HG03064 (cell line): ENCODE results near the gene PDCD1LG2.

Source experiments
- ATAC-seq: cut with Tn5 transposase; IDR thresholded peaks from one replicate; pipeline ENCODE4 v1.9.1; 2021; ENCODE audit warnings: low read depth; ENCODE audit not compliant: unreplicated experiment

The PDCD1LG2 gene

DNA sequence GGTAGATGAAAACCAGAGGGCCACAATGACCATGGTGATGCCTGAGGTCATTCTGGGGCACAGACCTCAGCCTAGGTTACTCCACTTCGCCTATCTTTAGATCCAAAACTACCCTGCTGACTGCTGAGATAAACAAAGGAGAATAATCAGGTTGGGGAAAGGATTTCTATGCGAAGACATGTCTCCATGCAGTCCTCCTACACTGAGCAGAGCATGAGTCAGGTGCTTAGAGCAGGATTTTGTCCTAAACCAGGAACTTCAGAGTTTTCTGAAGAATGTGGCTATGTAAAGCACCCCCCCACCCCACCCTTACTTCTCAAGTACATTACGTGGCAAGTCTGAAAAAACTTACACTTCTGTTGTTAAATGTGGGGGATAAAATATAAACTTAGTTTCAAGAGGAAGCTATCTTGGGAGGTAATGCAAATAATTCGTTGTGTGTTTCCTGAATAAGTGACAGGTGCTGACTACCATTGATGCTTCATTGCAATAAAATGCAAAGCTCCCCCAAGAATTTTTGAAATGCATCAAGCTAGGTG lies 19.4 kb downstream of the PDCD1LG2 start:
- peak; percentile 42 for ATAC-seq

DNA sequence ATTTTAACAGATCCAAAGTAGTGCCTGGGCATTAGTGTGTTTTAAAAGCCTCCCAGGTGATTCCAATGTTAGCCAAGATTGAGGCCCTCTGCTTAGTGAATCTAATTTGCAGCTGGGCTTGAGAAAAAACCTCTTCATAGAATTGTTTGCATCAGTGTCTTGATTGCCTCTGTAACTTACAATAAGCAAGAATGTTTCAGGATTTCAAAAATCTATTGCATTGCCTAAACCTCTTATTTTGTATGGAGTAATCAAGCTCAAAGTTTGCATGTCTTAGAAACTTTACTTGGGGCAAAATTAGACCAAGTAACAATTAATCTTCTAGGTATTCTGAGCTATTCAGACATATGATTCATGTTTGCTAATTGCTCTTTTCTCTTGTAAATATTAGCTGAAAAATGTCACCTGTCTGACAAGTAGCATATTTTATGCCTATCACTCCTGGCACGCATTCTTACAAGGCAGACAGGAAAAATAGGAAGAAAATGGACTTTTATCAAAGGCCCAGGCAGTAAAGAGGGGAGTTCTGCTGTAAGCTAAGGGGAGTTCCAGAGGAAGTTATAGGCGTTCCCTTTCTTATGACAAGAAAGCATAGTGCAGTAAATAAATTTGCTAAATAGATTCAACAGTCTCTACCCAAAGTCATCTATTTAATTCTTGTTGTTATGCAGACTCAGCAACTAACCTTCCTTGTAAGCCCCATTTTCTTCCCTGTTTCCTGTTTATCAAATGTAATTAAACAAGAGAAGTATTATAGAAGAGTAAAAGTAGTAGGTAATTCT lies 21.0 kb downstream of the PDCD1LG2 start:
- ATAC-seq: no peak

DNA sequence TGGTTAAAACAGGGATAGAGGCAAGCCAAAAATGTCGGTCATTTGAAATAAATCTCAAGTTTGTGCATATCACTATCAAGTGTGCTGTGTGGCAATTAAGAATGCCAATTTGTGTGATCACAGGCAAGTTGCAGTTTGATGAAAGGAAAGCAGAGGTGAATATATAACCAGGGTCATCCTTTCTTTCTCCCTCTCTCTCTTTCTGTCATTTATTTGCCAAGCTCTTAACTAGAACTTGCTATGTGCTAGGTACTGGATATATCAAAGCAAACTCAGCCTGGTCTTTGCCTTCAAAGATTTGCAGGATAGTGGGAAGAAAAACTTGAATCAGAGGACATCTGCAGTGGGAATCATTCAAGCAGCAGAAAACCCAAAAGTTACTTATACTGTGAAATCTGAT lies 22.0 kb downstream of the PDCD1LG2 start:
- ATAC-seq: no peak

DNA sequence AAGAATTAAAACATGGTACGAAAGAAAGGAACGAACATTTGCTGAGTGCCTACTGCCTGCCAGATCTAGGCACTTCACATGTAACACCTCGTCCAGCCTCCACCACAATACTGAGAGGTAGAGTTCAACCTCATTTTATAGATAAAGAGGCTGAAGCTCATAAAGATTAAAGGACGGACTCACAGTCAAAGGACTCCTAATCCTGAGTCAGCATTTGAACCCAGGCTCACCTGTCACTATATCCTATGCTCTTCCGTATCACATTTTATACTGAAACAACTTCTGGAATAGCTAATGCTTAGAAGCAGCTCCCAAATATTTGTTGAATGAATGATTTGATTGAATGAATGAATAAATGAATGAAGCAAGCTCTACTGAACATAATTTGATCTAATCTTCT lies 22.5 kb downstream of the PDCD1LG2 start:
- no peak for ATAC-seq

DNA sequence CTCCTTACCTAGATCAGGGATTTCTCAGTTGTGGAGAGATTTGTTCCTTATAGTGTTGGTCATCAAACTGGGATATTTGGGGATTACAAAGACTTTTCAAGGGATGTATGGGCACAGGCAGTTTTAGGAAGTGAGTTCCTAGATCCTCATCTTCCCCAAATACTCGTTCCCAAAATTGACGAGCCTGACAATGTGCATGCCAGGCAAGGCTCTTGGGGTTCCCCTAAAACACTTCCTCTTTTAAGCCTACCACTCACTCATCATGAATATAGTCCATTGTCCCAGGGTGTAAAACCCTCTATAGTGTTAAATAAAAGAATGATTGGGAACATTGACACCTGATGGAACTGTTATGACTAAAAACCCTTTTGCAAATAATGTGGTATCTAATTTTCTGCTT lies 26.4 kb downstream of the PDCD1LG2 start:
- no peak for ATAC-seq

DNA sequence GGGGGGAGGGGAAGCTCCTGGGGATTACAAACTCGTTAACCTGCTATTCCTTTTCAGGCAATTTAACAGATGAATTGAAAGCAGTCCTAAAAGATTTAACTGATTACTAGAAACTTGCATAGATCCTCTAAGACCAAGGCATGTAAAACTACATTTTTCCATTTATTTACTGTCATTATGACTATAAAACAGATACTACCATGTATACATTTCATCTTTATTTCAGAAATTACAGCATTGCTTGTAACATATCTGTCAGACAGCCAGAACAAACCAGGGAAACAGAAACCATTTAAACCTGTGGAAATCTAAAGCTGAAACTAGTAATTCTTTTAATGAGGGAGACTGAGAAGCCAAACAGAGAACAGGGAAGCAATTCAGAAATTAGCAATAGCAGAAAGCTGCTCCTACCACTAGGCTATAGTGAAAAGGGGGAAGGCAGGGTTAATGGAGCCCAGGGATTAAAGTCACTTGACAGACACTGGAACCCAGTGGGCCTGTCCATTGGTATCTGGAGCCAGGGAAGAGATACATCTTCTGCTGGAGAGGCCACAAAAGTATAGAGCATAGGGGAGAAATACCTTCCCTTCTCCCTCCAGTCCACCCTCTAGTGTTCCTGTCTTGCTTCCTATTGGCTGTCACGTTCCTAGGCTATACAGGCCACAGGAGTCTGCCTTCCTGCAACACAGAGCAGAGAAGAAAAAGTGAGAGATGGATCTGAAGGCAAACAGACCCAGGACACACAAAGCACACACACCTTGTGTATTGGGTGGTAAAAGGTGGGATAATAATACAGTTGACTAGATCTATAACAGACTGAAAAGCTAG lies 33.8 kb downstream of the PDCD1LG2 start:
- ATAC-seq: no peak

DNA sequence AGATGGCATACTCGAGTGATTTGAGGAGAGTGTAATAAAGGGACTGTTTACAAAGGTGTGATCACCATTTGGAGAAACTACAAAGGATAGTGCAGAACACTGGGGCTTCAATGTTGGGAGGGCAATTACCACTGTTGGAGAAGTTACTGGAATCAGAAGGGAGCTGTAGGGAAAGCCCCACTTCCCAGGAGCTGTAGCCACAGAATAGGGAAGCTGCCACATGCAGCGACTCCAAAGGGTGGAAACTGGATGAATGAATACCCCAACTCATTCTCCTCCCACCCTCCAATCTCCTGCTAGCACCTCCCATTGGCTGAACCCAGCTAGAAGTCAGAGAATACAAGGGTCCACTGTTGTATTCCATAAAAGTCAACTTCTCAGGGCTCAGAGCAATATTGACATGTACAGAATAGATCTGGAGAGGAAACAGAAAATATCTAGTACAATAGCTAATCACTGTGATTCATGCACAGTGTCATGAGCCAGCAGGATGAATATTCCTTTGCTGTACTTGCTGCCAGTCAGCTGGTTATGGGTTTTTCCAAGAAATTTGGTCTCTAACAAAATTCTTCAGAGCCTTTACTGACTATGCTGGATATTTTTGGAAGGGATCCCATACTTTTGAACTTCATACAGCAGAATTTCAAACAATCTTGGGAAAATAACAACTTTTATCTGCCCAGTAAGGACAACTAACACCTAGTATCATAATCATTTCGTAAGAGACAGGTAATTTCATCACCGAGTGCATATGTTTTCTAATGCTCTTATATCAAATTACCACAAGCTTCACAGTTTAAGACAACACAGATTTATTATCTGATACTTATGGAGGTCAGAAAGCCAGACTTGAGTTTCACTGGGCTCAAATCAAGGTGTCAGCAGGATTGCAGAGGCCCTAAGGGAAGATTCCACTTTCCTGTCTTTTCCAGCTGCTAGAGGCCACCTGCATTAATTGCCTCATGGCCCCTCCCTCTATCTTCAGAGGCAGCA lies 39.6 kb downstream of the PDCD1LG2 start:
- ATAC-seq: no peak

DNA sequence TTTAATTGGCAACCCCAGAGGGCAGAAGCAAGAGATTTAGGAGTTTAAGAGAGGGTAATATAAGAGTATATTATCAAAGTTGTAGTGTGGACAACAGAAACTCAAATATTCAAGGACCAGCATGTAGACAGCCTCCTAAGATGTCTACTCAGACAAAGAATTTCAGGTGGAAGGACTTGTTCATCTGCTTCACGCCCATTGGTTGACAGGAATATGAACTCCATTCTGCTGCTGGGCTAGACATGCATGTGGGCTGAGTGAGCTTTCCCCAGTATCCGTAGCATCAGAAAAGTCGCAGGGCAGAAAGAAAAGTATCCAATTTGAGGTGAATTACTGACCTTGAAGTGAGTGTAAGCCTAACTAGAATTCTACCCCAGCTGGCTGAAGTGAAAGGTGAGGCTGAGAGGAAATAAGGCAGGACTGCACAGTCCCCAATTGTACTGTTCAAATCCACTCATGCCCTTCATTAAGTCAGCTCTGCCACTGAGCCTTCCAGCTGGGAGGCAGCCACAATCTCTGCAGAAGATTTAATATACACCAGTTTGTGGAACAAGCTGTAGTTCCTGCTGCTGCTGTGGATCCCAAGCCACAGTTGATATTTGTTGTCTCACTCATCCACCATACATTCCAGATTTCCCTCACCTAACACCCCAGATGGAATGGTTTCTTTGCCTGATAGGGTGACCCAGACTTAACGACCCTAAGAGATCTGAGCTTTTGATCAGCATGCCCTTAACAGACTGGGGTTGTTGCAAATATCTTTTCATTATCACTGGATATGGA lies 41.2 kb downstream of the PDCD1LG2 start:
- ATAC-seq: no peak

DNA sequence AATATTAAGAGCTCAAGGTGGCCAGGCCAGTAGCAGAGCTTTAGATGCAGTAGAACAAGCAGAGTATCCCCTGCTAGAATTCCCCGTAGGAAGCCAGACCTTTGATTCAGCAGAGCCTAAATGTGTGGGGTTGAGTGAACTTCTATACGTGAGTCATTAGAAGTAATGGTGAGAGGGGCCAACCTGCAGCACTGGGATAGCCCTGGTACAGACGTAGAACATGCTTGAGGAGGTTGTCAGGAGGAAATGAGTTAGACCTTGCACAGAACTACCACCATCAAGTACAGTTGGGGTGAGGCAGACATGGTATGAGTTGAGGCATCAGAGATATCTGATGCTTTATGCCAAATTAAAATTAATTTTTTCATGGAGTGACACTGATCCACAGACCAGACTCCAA lies 42.0 kb downstream of the PDCD1LG2 start:
- no peak for ATAC-seq

DNA sequence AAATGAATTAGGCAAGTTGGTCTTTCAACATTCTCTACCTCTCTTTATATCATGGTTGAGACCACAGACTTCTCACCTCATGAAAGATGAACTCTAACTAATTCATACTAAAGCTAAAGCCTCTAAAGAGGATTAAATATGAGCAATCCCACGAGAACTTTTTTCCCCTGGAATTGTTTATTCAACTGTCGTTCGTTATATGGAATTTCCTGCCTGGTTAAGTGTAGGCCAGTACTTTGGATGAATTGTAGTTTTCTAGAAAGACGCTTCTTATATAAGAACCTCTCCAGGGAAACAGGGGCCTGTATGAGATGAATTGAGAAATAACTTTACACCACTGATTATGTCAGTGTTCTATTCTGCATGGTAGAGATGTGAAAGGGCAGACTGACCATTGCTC lies 42.9 kb downstream of the PDCD1LG2 start:
- ATAC-seq: no peak

DNA sequence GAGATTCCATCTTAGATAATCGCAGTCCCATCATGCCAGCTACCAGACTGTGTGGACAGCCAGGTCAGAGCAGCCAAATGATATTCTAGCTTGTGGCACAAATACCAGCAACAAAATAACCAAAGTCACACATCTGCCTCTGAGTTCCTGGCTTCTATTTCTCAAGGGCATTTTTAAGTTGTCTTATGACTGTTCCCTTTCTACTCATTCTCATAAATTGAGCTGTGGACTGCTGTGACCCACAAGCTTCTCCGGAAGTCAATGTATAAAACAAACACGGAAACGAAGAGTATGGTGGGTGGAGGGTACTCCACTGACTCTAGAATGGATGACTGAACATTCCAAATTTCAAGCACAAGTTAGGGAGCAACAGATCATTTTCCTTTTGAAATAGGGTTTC lies 43.9 kb downstream of the PDCD1LG2 start:
- no peak for ATAC-seq

DNA sequence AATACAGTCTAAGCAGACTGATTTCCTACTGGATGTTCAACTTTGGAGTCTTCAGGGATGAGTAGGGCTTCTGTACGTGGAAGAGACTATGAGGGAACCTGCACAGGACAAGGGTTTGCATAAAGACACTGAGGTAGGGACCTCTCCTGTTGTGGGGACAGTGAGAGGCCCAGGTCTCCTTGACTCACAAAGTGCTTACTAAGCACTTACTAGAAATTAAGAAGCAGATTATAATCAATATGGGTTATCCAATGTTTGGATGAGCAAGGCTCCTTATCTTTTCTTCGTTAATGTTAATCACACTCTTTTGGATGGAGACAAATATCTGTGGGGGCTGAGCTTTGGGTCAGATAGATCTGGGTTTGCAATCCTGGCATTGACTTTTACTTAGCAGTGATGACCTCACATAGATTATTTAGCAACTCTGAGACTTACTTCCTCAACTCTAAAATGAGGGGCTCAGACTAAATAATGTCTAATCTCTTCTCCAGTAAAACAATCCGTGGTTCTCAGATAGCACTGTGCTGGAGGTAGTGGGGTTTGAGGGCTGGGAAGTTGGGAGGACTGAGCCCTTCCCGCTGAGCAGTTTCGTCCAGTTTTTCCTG lies 45.9 kb downstream of the PDCD1LG2 start:
- no peak for ATAC-seq

DNA sequence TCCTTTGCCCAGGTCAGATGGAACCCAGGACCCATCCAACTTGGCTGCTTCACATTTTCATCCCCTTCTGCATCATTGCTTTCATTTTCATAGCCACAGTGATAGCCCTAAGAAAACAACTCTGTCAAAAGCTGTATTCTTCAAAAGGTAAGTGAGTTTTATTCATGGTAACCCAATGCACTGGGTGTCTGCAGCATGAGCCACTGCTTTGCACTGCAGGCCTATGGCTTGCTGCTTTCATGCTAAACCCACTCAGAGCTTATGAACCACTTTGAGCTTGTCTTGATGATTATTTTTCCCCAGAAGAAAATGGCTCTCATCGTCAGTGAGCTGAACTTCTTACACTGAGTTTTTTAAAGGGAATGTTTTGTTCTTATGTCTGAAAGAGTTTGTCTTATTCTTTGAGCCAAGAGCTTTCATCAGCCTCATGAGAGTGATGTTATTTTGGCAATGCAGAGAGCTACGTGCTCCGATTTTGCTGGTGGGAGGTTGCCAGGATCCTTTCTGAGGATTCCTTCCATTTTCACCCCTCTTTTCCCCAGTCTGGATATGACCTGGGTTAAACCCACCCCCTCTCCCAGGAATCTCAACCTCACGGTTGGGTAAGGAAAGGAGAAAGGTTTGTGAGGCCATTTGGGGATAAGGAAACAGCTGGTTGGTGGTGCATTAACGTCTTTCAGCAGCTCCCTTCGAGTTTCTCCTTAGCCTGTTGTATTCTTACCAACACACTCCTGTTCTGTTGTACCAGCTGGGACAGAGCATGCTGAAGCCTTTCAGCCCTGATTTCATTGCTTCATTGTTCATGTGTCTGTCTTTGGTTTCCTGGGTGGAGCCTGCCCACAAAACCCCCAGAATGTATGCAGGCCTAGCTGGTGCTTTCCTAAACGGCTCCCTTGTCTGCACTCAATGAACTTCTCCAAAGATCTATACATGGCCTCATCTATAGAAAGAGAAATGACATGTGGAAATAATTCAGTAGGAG lies 47.6 kb downstream of the PDCD1LG2 start:
- ATAC-seq: no peak

DNA sequence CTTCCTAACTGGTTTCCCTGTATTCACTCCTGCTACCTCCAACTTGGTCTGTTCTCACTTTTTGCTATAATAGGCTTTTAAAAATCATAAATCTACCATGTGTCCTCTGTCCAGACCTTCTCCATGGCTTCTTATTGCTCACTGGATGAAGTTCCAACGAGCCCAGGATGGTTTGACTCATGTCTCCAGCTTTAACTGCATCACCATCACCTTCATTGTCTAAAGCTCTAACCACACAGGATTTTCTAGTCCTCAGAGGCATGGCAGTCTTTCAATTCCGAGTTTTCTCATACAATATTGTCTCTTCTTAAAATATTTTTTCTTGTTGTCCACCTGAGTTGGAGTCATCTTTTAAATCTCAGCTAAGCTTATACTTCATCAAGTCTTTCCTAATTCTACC lies 49.3 kb downstream of the PDCD1LG2 start:
- no peak for ATAC-seq

DNA sequence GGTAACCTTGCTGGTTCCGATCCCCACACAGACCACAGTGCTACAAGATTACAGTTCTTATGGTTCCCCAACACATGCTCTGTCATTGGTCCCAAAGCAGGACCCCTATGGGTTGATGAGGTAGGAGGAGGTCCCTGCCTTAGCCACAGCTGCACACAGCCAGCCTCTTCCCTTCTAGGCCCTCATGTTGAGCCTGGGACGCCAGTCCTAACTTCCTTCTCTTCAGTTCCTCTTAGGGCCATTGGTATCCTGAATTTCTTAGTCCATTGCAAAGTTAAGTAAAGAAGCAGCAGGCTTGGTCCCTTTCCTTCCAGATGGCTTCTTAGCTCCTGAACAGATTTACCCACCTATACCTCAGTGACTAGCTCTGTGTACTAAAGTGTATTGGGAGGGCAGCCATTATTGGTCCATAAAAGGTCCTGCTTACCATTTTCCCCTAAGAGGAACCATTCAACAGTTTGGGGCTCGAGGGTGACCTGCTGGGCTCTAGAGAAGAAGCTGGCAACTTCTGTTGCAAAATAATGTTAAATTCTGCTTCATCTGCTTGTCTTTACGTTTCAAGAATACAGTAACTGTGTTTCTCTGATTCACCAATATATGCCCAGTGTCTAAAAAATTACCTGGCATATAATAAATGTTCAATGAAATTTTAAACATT lies 50.2 kb downstream of the PDCD1LG2 start:
- no peak for ATAC-seq

DNA sequence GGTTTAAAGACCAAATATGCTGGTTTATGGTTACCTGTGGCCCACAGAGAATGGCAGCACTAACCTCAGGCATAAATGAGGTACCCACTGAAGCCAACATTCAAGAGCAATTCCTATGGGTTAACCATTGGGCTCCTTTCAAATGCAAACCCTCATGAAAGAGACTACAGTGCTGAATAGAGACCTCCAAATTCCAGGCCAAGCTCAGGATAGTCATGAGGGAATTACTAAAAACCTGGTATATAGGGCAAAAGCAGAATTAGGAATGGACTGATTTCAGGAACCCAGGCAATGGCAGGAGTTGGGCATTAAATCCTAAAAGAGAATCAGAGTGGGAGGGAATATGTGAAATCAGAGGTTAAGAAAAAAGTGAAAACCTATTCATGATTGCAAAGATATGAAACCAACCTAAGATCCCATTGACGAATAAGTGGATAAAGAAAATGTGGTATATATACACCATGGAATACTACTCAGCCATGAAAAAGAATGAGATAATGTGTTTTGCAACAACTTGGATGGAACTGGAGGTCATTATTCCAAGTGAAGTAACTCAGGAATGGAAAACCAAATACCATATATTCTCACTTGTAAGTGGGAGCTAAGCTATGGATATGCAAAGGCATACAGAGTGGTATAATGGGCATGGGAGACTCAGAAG lies 51.6 kb downstream of the PDCD1LG2 start:
- ATAC-seq: no peak

DNA sequence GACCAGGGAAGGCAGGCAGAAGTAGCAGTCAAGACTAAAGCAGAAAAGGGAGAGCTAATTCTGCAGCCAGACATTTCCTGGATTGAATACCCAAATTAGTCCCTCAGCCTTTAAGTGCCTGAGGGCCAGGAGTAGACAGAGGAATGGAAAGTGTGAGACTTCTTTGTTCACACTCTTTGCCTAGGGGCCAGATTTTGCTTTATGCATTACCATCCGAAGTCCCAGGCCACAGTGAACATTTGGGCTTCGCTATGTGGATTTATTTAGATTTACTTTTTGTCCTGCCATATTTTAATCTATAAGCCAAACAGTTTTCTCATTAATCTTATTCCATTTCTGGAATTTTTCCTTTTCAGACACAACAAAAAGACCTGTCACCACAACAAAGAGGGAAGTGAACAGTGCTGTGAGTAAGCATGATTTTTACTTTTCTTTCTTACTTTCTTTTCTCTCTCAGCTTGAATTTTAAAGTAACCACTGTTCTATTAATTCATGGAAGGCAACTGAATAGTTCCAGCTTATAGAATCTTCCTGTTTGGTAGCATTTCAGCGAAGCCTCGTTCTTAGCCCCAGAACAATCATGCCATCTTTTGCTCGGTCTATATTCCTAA lies 52.6 kb downstream of the PDCD1LG2 start:
- ATAC-seq: no peak
